Liver (tissue), 9 donors: ENCODE measurements around the gene EMILIN3. TPM values are rescaled to one million over a fixed set of nuclear protein-coding genes. Genes with fewer than 3 reads are reported as not detected.

Experiments
- DNase-seq: peaks from one replicate; pipeline ENCODE4 v3.0.0-alpha.2; 2017; ENCODE audit warnings: low spot score
- H3K27ac ChIP-seq, 2 donors: one replicate each; pipeline ENCODE4 v1.7.0; 2013; ENCODE audit warnings: inconsistent platforms in 2 of 2, low read length in 2 of 2, control low read depth in 1 of 2, low read depth in 1 of 2, mild to moderate bottlenecking in 1 of 2
- H3K27me3 ChIP-seq, 4 donors: one replicate each; pipeline versions ENCODE4 v1.6.1 to v1.7.0; 2013; ENCODE audit warnings: low read length in 3 of 4, inconsistent platforms in 1 of 4, mild to moderate bottlenecking in 1 of 4, moderate library complexity in 1 of 4; ENCODE audit not compliant: control insufficient read depth in 4 of 4, insufficient read depth in 4 of 4
- H3K36me3 ChIP-seq, 4 donors: one replicate each; pipeline versions ENCODE4 v1.6.1 to v1.7.0; 2013; ENCODE audit warnings: low read length in 3 of 4, mild to moderate bottlenecking in 3 of 4, low read depth in 1 of 4, moderate library complexity in 1 of 4; ENCODE audit not compliant: control insufficient read depth in 4 of 4, insufficient read depth in 3 of 4
- H3K4me1 ChIP-seq, 4 donors: one replicate each; pipeline versions ENCODE4 v1.6.1 to v1.7.0; 2013; ENCODE audit warnings: low read length in 3 of 4, mild to moderate bottlenecking in 3 of 4, moderate library complexity in 1 of 4; ENCODE audit not compliant: control insufficient read depth in 4 of 4, insufficient read depth in 4 of 4
- H3K4me3 ChIP-seq, 3 donors: one replicate each; pipeline versions ENCODE4 v1.6.1 to v1.7.0; 2013; ENCODE audit warnings: low read length in 3 of 3, control low read depth in 1 of 3, low read depth in 1 of 3, mild to moderate bottlenecking in 1 of 3
- H3K9ac ChIP-seq, 2 donors: one replicate each; pipeline ENCODE4 v1.7.0; 2013; ENCODE audit warnings: low read length in 2 of 2, mild to moderate bottlenecking in 2 of 2, moderate library complexity in 2 of 2, control low read depth in 1 of 2, low read depth in 1 of 2
- H3K9me3 ChIP-seq, 4 donors: one replicate each; pipeline versions ENCODE4 v1.6.1 to v1.7.0; 2013; ENCODE audit warnings: low read length in 3 of 4; ENCODE audit not compliant: control insufficient read depth in 4 of 4
- EGR1 ChIP-seq, 2 donors: IDR thresholded peaks; 2 replicates each; pipeline ENCODE4 v1.6.1; 2016 to 2018; ENCODE audit warnings: antibody characterized with exemption in 2 of 2, low read depth in 2 of 2
- FOXA1 ChIP-seq: IDR thresholded peaks from 2 replicates; pipeline ENCODE4 v1.6.1; 2016; ENCODE audit warnings: antibody characterized with exemption
- FOXA2 ChIP-seq: IDR thresholded peaks from 2 replicates; pipeline ENCODE4 v1.6.1; 2016; ENCODE audit warnings: antibody characterized with exemption
- GABPA ChIP-seq, 2 donors: IDR thresholded peaks in 1 of 2; conservative IDR thresholded peaks in 1 of 2; 2 replicates each; pipeline ENCODE4 v1.6.1; 2016; ENCODE audit warnings: antibody characterized with exemption in 2 of 2, mild to moderate bottlenecking in 1 of 2, moderate library complexity in 1 of 2
- HNF4A ChIP-seq, 2 donors: conservative IDR thresholded peaks; 2 replicates each; pipeline ENCODE4 v1.6.1; 2016; ENCODE audit warnings: antibody characterized with exemption in 2 of 2, mild to moderate bottlenecking in 2 of 2
- HNF4G ChIP-seq: IDR thresholded peaks from 2 replicates; pipeline ENCODE4 v1.6.1; 2016; ENCODE audit warnings: antibody characterized with exemption
- JUND ChIP-seq, 2 donors: IDR thresholded peaks; 2 replicates each; pipeline ENCODE4 v1.6.1; 2016; ENCODE audit warnings: antibody characterized with exemption in 2 of 2
- NR2F2 ChIP-seq: IDR thresholded peaks from 2 replicates; pipeline ENCODE4 v1.6.1; 2016; ENCODE audit warnings: antibody characterized with exemption
- RAD21 ChIP-seq, 2 donors: IDR thresholded peaks; 2 replicates each; pipeline ENCODE4 v1.6.1; 2016; ENCODE audit warnings: antibody characterized with exemption in 2 of 2, mild to moderate bottlenecking in 2 of 2
- SP1 ChIP-seq: IDR thresholded peaks from 2 replicates; pipeline ENCODE4 v1.6.1; 2018; ENCODE audit warnings: antibody characterized with exemption, mild to moderate bottlenecking
- TAF1 ChIP-seq: conservative IDR thresholded peaks from 2 replicates; pipeline ENCODE4 v1.6.1; 2016; ENCODE audit warnings: antibody characterized with exemption, mild to moderate bottlenecking
- YY1 ChIP-seq: IDR thresholded peaks from 2 replicates; pipeline ENCODE4 v1.6.1; 2016; ENCODE audit warnings: antibody characterized with exemption, mild to moderate bottlenecking
- WGBS: extraction: QIAGEN DNeasy Blood & Tissue Kit; methylation state at CpG from one replicate; pipeline ENCODE4 v1.1.7; 2013; 5-methylcytosine and 5-hydroxymethylcytosine counted together
- polyA plus RNA-seq, 2 donors: library from polyadenylated mRNA; stranded (reverse) in 1 of 2; unstranded in 1 of 2; fragments of 200-250 nt in 1 of 2; fragments of >200 nt in 1 of 2; fragmentation: Nextera tagmentation in 1 of 2; extraction: Ambion mirVana in 1 of 2; gene quantifications; one replicate each; pipeline versions ENCODE4 v1.2.1 to v1.2.3, GENCODE V29; 2013 to 2015
- total RNA-seq, 2 donors: library from RNA; depleted of rRNA; stranded (reverse); fragments of >200 nt; gene quantifications; one replicate each; pipeline ENCODE4 v1.2.3, GENCODE V29; 2014
- TF ChIP-seq, protein P1 (sequence below): IDR thresholded peaks from 2 replicates; pipeline ENCODE4 v1.6.1; 2016; ENCODE audit warnings: antibody characterized with exemption
- TF ChIP-seq, protein P2 (sequence below): fragments of 150-350 bp; IDR thresholded peaks from 2 replicates; pipeline ENCODE4 v1.5.1; 2017; ENCODE audit warnings: improper control_type of control experiment, low read depth, low read length; ENCODE audit not compliant: missing input control
- TF ChIP-seq, protein P3 (sequence below): IDR thresholded peaks from 2 replicates; pipeline ENCODE4 v1.6.1; 2016; ENCODE audit warnings: antibody characterized with exemption, mild to moderate bottlenecking
- TF ChIP-seq, protein P4 (sequence below): IDR thresholded peaks from 2 replicates; pipeline ENCODE4 v1.6.1; 2016; ENCODE audit warnings: antibody characterized with exemption
- donor health status: healthy.
- donor health status: healthy.
- donor health status: healthy.
- donor health status: healthy.
- donor health status: healthy.

The EMILIN3 gene
- total and polyA plus RNA-seq, 4 donors = 0.05 to 0.79 (median 0.17) TPM; not detected in 1

DNA sequence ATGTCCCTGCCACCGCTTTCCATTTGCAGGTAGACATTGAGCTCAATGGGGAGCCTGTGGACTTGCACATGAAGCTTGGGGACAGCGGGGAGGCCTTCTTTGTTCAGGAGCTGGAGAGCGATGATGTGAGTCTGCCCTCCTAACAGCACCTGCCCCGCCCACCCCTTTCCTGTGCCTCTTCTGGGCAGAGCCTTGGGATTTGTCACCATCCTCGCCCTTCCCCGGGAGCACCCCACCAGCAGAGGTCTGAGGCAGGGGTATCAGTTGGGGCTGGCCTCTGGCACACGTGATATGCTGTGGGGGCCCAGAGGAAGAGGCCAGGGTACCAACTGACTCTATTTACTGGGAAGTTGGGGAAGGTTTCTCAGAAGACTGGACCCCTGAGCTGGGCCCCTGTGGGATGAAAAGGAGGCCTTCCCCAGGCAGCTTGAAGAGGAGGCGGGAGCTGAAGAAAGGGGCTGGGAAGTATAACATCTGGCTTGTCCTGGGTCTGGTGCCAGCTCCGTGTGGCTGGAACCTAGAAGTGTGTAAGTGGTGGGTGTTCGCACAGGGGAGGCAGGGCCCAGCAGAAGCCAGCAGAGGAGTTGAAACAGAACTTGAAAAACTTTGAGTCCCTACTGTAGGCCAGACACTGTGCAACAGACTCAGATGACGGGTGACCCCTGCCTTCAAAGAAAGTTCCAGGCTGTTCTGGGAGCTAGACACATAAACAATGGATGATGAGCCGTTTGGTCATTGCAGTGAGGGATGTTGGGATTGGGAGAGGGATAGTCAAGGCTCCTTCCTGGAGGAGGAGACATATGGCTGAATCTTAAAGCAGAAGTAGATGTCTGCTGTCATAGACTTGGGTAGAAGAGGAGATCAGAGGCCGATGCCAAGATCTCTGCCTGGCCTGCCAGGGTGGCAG is 18.8 kb downstream of the EMILIN3 start:
- TF ChIP-seq, protein P1, sequence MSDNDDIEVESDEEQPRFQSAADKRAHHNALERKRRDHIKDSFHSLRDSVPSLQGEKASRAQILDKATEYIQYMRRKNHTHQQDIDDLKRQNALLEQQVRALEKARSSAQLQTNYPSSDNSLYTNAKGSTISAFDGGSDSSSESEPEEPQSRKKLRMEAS = no peak
- no peak for TF ChIP-seq HNF4A (conservative IDR thresholded peaks at IDR 0.05)
- TF ChIP-seq YY1 = no peak
- no peak overlapping the region for H3K9ac ChIP-seq
- 92% methylated on average over 13 of the region's 13 CpGs for WGBS
- H3K4me1 ChIP-seq = peaks cover 0 to 15% (median 10%) of the 10 kb centered on the region in 4 donors
- H3K4me3 ChIP-seq = no peak overlapping the region
- no peak overlapping the region for H3K27ac ChIP-seq
- H3K9me3 ChIP-seq = no peaks in the 10 kb centered on the region
- peaks cover 7 to 51% (median 21%) of the 10 kb centered on the region in 4 donors for H3K36me3 ChIP-seq
- no peaks in the 10 kb centered on the region for H3K27me3 ChIP-seq
- DNase-seq = no peak

DNA sequence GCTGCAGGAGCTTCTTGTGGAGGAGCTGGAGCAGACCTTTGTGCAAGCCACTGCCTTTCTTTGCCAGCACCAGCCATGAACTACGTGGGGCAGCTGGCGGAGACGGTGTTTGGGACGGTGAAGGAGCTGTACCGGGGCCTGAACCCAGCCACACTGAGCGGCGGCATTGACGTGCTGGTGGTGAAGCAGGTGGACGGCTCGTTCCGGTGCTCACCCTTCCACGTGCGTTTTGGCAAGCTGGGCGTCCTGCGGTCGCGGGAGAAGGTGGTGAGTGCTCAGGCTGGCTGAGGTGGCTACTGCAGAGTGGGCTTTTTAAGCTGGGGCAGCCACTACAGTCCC is 20.9 kb downstream of the EMILIN3 start:
- Histone ChIP-seq H3K4me3 (no peak overlapping the region), H3K27me3 (no peaks in the 10 kb centered on the region), H3K27ac (no peak overlapping the region), H3K36me3 (peaks cover 6 to 41% (median 15%) of the 10 kb centered on the region in 4 donors), H3K9ac (no peak overlapping the region), H3K4me1 (peaks cover 4 to 32% (median 20%) of the 10 kb centered on the region in 4 donors), H3K9me3 (no peaks in the 10 kb centered on the region)
- DNase-seq = no peak
- no peak for TF ChIP-seq SP1
- TF ChIP-seq HNF4A (conservative IDR thresholded peaks at IDR 0.05) = no peak
- no peak for TF ChIP-seq EGR1 (IDR thresholded peaks at IDR 0.05; ENCODE audit: low read depth in 2 of 2)
- no peak for TF ChIP-seq NR2F2
- 96% methylated on average over 17 of the region's 17 CpGs for WGBS

DNA sequence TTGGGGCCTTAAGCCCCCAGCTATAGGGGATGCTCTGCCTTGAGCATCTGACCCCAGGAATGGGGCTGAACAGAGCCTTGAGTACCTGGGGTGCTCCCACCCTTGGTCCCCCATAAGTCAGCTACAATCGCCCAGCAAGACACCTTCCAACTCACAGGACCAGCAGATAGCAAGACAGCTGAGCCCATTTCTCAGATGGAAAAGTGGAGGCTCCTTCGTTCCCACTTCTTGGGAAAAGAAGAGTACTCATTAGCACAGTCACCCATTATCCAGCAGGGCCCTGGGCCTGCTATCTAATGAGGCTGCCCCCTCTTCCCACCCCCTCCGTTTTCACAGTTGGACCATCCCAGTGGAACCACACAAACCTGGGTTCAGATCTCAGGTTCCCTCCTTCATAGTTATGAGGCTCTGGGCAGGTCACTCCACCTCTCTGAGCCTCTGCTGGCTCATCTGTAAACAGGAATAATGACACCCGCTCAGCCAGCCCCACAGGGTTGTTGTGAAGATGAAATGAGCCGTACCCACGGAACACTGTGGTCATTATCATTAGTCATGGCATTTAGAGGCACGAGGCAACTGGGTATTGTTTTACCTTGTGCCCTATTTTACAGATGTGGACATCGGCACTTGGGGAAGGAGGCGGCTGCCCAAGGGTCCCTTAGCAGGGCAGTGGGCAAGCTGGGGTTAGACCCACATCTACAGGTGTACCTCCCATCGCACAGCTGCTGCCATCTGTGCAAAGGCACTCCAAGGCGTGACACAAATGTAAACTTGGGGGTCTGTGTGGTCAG is 21.5 kb downstream of the EMILIN3 start:
- Histone ChIP-seq H3K27ac (no peak overlapping the region), H3K4me3 (no peak overlapping the region), H3K9ac (no peak overlapping the region), H3K4me1 (peaks cover 4 to 36% (median 23%) of the 10 kb centered on the region in 4 donors), H3K27me3 (no peaks in the 10 kb centered on the region), H3K9me3 (no peaks in the 10 kb centered on the region), H3K36me3 (peaks cover 6 to 38% (median 12%) of the 10 kb centered on the region in 4 donors)
- TF ChIP-seq HNF4A (conservative IDR thresholded peaks at IDR 0.05) = no peak
- no peak for TF ChIP-seq YY1
- WGBS = 95% methylated on average over 11 of the region's 11 CpGs
- DNase-seq = no peak

DNA sequence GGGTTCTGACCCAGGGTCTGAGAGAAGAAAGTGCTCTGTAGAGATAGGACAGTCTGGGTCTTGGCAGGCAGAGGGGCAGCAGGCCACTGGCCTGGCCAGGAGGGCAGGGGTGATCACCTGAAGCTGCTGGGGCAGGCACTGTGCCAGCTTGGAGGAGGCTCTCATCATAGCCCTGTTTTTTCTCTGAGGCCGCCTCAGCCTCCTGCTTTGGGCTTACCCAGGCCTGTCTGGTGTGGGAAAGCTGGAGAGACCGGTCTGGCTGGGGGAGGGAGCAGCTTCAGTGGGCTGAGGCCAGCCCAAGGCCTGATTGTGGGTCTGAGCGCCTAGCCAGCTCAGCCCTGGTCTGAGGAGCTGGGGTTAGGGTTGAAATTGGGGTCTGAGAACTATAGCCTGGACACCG is 22.1 kb downstream of the EMILIN3 start:
- Histone ChIP-seq H3K27ac (no peak overlapping the region), H3K9me3 (no peaks in the 10 kb centered on the region), H3K9ac (no peak overlapping the region), H3K4me3 (no peak overlapping the region), H3K27me3 (no peaks in the 10 kb centered on the region), H3K36me3 (peaks cover 4 to 32% (median 11%) of the 10 kb centered on the region in 4 donors), H3K4me1 (peaks cover 4 to 41% (median 24%) of the 10 kb centered on the region in 4 donors)
- WGBS = 93% methylated on average over 4 of the region's 4 CpGs
- no peak for DNase-seq
- TF ChIP-seq FOXA1 (no peak), JUND (IDR thresholded peaks at IDR 0.05) (no peak), FOXA2 (no peak), SP1 (no peak), RAD21 (IDR thresholded peaks at IDR 0.05) (no peak), GABPA (IDR thresholded peaks at IDR 0.05 in 1 of 2, conservative IDR thresholded peaks at IDR 0.05 in 1 of 2) (no peak), TAF1 (no peak), NR2F2 (no peak), HNF4A (conservative IDR thresholded peaks at IDR 0.05) (no peak), HNF4G (no peak), EGR1 (IDR thresholded peaks at IDR 0.05; ENCODE audit: low read depth in 2 of 2) (no peak)
- TF ChIP-seq, protein P2, sequence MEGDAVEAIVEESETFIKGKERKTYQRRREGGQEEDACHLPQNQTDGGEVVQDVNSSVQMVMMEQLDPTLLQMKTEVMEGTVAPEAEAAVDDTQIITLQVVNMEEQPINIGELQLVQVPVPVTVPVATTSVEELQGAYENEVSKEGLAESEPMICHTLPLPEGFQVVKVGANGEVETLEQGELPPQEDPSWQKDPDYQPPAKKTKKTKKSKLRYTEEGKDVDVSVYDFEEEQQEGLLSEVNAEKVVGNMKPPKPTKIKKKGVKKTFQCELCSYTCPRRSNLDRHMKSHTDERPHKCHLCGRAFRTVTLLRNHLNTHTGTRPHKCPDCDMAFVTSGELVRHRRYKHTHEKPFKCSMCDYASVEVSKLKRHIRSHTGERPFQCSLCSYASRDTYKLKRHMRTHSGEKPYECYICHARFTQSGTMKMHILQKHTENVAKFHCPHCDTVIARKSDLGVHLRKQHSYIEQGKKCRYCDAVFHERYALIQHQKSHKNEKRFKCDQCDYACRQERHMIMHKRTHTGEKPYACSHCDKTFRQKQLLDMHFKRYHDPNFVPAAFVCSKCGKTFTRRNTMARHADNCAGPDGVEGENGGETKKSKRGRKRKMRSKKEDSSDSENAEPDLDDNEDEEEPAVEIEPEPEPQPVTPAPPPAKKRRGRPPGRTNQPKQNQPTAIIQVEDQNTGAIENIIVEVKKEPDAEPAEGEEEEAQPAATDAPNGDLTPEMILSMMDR = no peak
- TF ChIP-seq, protein P3, sequence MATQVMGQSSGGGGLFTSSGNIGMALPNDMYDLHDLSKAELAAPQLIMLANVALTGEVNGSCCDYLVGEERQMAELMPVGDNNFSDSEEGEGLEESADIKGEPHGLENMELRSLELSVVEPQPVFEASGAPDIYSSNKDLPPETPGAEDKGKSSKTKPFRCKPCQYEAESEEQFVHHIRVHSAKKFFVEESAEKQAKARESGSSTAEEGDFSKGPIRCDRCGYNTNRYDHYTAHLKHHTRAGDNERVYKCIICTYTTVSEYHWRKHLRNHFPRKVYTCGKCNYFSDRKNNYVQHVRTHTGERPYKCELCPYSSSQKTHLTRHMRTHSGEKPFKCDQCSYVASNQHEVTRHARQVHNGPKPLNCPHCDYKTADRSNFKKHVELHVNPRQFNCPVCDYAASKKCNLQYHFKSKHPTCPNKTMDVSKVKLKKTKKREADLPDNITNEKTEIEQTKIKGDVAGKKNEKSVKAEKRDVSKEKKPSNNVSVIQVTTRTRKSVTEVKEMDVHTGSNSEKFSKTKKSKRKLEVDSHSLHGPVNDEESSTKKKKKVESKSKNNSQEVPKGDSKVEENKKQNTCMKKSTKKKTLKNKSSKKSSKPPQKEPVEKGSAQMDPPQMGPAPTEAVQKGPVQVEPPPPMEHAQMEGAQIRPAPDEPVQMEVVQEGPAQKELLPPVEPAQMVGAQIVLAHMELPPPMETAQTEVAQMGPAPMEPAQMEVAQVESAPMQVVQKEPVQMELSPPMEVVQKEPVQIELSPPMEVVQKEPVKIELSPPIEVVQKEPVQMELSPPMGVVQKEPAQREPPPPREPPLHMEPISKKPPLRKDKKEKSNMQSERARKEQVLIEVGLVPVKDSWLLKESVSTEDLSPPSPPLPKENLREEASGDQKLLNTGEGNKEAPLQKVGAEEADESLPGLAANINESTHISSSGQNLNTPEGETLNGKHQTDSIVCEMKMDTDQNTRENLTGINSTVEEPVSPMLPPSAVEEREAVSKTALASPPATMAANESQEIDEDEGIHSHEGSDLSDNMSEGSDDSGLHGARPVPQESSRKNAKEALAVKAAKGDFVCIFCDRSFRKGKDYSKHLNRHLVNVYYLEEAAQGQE = no peak
- TF ChIP-seq, protein P4, sequence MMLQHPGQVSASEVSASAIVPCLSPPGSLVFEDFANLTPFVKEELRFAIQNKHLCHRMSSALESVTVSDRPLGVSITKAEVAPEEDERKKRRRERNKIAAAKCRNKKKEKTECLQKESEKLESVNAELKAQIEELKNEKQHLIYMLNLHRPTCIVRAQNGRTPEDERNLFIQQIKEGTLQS = no peak
